ENCODE results near the gene LRMDA. TPM values are rescaled to one million over a fixed set of nuclear protein-coding genes. Genes with fewer than 3 reads are reported as not detected.

LRMDA gene
- total and polyA plus RNA-seq, 2 of the 8 experiments (the other 6 are each of a cell fraction or from before 2014, with no cell fraction given) = 0.86 to 2.8 TPM

DNA sequence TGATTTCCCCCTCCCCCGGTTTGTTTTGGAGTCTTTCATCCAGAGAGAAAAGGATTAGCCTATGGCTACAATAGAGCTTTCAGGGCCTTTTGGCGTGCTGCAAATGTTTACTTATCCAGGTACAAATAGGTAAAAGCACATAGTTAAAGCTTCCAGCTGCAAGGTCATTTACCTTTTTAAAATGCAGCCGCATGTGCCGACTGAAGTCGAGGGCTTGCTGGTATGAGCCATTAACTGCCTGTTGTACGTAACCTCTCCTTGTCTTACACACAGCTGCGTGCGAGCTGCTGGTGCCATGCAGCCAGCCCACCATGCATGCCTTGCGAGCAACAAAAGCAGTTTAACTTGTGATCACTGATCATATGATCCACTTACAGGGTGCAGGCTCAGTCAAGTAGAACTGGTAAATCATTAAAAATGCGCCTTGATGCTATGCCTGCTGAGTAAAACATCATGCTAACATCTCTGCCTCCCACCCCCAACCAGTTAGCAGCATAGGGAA, 866.4 kb downstream of the LRMDA start (continued):
- TF ChIP-seq, protein P1, sequence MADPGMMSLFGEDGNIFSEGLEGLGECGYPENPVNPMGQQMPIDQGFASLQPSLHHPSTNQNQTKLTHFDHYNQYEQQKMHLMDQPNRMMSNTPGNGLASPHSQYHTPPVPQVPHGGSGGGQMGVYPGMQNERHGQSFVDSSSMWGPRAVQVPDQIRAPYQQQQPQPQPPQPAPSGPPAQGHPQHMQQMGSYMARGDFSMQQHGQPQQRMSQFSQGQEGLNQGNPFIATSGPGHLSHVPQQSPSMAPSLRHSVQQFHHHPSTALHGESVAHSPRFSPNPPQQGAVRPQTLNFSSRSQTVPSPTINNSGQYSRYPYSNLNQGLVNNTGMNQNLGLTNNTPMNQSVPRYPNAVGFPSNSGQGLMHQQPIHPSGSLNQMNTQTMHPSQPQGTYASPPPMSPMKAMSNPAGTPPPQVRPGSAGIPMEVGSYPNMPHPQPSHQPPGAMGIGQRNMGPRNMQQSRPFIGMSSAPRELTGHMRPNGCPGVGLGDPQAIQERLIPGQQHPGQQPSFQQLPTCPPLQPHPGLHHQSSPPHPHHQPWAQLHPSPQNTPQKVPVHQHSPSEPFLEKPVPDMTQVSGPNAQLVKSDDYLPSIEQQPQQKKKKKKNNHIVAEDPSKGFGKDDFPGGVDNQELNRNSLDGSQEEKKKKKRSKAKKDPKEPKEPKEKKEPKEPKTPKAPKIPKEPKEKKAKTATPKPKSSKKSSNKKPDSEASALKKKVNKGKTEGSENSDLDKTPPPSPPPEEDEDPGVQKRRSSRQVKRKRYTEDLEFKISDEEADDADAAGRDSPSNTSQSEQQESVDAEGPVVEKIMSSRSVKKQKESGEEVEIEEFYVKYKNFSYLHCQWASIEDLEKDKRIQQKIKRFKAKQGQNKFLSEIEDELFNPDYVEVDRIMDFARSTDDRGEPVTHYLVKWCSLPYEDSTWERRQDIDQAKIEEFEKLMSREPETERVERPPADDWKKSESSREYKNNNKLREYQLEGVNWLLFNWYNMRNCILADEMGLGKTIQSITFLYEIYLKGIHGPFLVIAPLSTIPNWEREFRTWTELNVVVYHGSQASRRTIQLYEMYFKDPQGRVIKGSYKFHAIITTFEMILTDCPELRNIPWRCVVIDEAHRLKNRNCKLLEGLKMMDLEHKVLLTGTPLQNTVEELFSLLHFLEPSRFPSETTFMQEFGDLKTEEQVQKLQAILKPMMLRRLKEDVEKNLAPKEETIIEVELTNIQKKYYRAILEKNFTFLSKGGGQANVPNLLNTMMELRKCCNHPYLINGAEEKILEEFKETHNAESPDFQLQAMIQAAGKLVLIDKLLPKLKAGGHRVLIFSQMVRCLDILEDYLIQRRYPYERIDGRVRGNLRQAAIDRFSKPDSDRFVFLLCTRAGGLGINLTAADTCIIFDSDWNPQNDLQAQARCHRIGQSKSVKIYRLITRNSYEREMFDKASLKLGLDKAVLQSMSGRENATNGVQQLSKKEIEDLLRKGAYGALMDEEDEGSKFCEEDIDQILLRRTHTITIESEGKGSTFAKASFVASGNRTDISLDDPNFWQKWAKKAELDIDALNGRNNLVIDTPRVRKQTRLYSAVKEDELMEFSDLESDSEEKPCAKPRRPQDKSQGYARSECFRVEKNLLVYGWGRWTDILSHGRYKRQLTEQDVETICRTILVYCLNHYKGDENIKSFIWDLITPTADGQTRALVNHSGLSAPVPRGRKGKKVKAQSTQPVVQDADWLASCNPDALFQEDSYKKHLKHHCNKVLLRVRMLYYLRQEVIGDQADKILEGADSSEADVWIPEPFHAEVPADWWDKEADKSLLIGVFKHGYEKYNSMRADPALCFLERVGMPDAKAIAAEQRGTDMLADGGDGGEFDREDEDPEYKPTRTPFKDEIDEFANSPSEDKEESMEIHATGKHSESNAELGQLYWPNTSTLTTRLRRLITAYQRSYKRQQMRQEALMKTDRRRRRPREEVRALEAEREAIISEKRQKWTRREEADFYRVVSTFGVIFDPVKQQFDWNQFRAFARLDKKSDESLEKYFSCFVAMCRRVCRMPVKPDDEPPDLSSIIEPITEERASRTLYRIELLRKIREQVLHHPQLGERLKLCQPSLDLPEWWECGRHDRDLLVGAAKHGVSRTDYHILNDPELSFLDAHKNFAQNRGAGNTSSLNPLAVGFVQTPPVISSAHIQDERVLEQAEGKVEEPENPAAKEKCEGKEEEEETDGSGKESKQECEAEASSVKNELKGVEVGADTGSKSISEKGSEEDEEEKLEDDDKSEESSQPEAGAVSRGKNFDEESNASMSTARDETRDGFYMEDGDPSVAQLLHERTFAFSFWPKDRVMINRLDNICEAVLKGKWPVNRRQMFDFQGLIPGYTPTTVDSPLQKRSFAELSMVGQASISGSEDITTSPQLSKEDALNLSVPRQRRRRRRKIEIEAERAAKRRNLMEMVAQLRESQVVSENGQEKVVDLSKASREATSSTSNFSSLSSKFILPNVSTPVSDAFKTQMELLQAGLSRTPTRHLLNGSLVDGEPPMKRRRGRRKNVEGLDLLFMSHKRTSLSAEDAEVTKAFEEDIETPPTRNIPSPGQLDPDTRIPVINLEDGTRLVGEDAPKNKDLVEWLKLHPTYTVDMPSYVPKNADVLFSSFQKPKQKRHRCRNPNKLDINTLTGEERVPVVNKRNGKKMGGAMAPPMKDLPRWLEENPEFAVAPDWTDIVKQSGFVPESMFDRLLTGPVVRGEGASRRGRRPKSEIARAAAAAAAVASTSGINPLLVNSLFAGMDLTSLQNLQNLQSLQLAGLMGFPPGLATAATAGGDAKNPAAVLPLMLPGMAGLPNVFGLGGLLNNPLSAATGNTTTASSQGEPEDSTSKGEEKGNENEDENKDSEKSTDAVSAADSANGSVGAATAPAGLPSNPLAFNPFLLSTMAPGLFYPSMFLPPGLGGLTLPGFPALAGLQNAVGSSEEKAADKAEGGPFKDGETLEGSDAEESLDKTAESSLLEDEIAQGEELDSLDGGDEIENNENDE (IDR thresholded peaks at IDR 0.05; ENCODE audit: insufficient replicate concordance, low read length) = no peak
- no peak for TF ChIP-seq USF2 (IDR thresholded peaks at IDR 0.05; ENCODE audit: low read length)
- TF ChIP-seq SUZ12 (IDR thresholded peaks at IDR 0.05; ENCODE audit: low read length) = no peak
- TF ChIP-seq CHD1 (IDR thresholded peaks at IDR 0.05; ENCODE audit: low read depth, low read length) = no peak
- TF ChIP-seq SRF (IDR thresholded peaks at IDR 0.05; ENCODE audit: low read depth, low read length) = no peak
- TF ChIP-seq CHD2 (IDR thresholded peaks at IDR 0.05; ENCODE audit: low read length) = no peak
- no peak for TF ChIP-seq RXRA (IDR thresholded peaks at IDR 0.05; ENCODE audit: insufficient read depth, low read depth, low read length)
- no peak for TF ChIP-seq KDM5A (IDR thresholded peaks at IDR 0.05; ENCODE audit: low read length)
- no peak for TF ChIP-seq TEAD4 (IDR thresholded peaks at IDR 0.05; ENCODE audit: low read depth, low read length)
- no peak for TF ChIP-seq RNF2 (IDR thresholded peaks at IDR 0.05; ENCODE audit: borderline replicate concordance, low read depth, low read length, missing control alignments, poor library complexity, severe bottlenecking)
